Common myeloid progenitor, CD34-positive (primary cell): ENCODE data around the gene PIANP.

ENCODE experiments used
- CTCF ChIA-PET: fragments of 350-600 bp; sonication (Branson Sonifier 250); formaldehyde crosslinking; loops from one replicate; lab custom pipeline; 2021; ENCODE audit warnings: antibody characterized with exemption; lab: Charles Lee
- POLR2A ChIA-PET: fragments of 350-600 bp; sonication (Branson Sonifier 250); formaldehyde crosslinking; loops from one replicate; lab custom pipeline; 2021; ENCODE audit warnings: antibody characterized with exemption; lab: Charles Lee
- DNase-seq, 3 donors: peaks; one replicate each; pipeline versions ENCODE4 v3.0.0 to v3.0.0-alpha.2; 2013
- H3K27ac ChIP-seq, 2 experiments: 1 replicate in 1 of 2; 2 replicates in 1 of 2; pipeline ENCODE4 v1.7.0; 2013; ENCODE audit warnings: inconsistent platforms in 2 of 2, low read length in 2 of 2, mild to moderate bottlenecking in 2 of 2, low read depth in 1 of 2, moderate library complexity in 1 of 2; ENCODE audit not compliant: severe bottlenecking in 2 of 2, insufficient read depth in 1 of 2, poor library complexity in 1 of 2
- H3K27me3 ChIP-seq, 5 experiments: replicated peaks in 2 of 5; 1 replicate in 3 of 5; 2 replicates in 2 of 5; pipeline versions ENCODE4 v1.6.1 to v1.7.0; 2013; ENCODE audit warnings: low read length in 4 of 5, mild to moderate bottlenecking in 2 of 5, moderate library complexity in 2 of 5, inconsistent platforms in 1 of 5; ENCODE audit not compliant: insufficient read depth in 5 of 5, control insufficient read depth in 4 of 5
- H3K36me3 ChIP-seq, 4 experiments: 1 replicate in 2 of 4; 2 replicates in 2 of 4; pipeline versions ENCODE4 v1.6.1 to v1.7.0; 2013; ENCODE audit warnings: low read length in 3 of 4, control low read depth in 1 of 4, mild to moderate bottlenecking in 1 of 4; ENCODE audit not compliant: control insufficient read depth in 4 of 4, insufficient read depth in 4 of 4
- H3K4me1 ChIP-seq, 4 experiments: 1 replicate in 3 of 4; 2 replicates in 1 of 4; pipeline versions ENCODE4 v1.6.1 to v1.7.1; 2013; ENCODE audit warnings: low read length in 3 of 4, mild to moderate bottlenecking in 3 of 4, control low read depth in 1 of 4, inconsistent platforms in 1 of 4, moderate library complexity in 1 of 4; ENCODE audit not compliant: control insufficient read depth in 4 of 4, insufficient read depth in 4 of 4; ENCODE audit errors: control extremely low read depth in 1 of 4
- H3K4me3 ChIP-seq, 7 experiments: 1 replicate in 4 of 7; 2 replicates in 3 of 7; pipeline versions ENCODE4 v1.5.1 to v1.7.0; 2013; ENCODE audit warnings: mild to moderate bottlenecking in 7 of 7, low read length in 6 of 7, moderate library complexity in 6 of 7, inconsistent platforms in 2 of 7, low read depth in 2 of 7, control low read depth in 1 of 7; ENCODE audit not compliant: insufficient read depth in 4 of 7, control insufficient read depth in 1 of 7; ENCODE audit errors: extremely low read depth in 1 of 7
- H3K9me3 ChIP-seq, 5 experiments: 1 replicate in 4 of 5; 2 replicates in 1 of 5; pipeline versions ENCODE4 v1.6.1 to v1.7.1; 2013; ENCODE audit warnings: low read length in 4 of 5, mild to moderate bottlenecking in 2 of 5, inconsistent platforms in 1 of 5, low read depth in 1 of 5, moderate library complexity in 1 of 5; ENCODE audit not compliant: control insufficient read depth in 4 of 5, insufficient read depth in 2 of 5; ENCODE audit errors: control extremely low read depth in 1 of 5
- WGBS: methylation state at CpG from one replicate; pipeline ENCODE4 v1.1.5; 2013; ENCODE audit not compliant: insufficient coverage; 5-methylcytosine and 5-hydroxymethylcytosine counted together

The PIANP gene

GRCh38 chr12:6693832-6694355 is 6.7 kb downstream of the PIANP start:
- Histone ChIP-seq H3K4me3 (no peak overlapping the region), H3K27me3 (peaks cover 0 to 19% (median 5%) of the 10 kb centered on the region in 5 experiments), H3K27ac (no peak overlapping the region), H3K36me3 (peaks cover 0 to 2% (median 0%) of the 10 kb centered on the region in 4 experiments), H3K4me1 (peaks cover 3 to 12% (median 10%) of the 10 kb centered on the region in 4 experiments), H3K9me3 (no peaks in the 10 kb centered on the region)
- 90% methylated on average over 3 of the region's 4 CpGs for WGBS
- ChIA-PET CTCF (interaction anchor here (1.5 to 3.8 kb wide), 3 partner anchors 55 to 132 kb away, joined by 4 to 16 read pairs (median 4); no protein-coding TSS in a partner anchor), POLR2A (no interaction called here)
- no peak for DNase-seq

GRCh38 chr12:6692888-6693287 is 7.7 kb downstream of the PIANP start:
- Histone ChIP-seq H3K4me3 (no peak overlapping the region), H3K9me3 (no peaks in the 10 kb centered on the region), H3K27me3 (peaks cover 0 to 9% (median 2%) of the 10 kb centered on the region in 5 experiments), H3K4me1 (peaks cover 6 to 21% (median 17%) of the 10 kb centered on the region in 4 experiments), H3K27ac (no peak overlapping the region), H3K36me3 (peaks cover 0 to 2% (median 0%) of the 10 kb centered on the region in 4 experiments)
- WGBS = no CpG with 5 or more reads among the region's 2 CpGs
- no peak for DNase-seq
- CTCF ChIA-PET = interaction anchor here (0.6 to 3.8 kb wide), 9 partner anchors 9 to 133 kb away, joined by 3 to 16 read pairs (median 3); no protein-coding TSS in a partner anchor
- POLR2A ChIA-PET = interaction anchor here (0.6 kb wide), 1 partner anchor 31 kb away, joined by 3 read pairs; no protein-coding TSS in a partner anchor

GRCh38 chr12:6691473-6691872 is 9.1 kb downstream of the PIANP start:
- 86% methylated on average over 2 of the region's 4 CpGs for WGBS
- CTCF ChIA-PET = interaction anchor here (0.9 to 3.8 kb wide), 4 partner anchors 8 to 94 kb away, joined by 3 to 16 read pairs (median 4); no protein-coding TSS in a partner anchor
- peaks cover 0 to 3% (median under 1%) of the 10 kb centered on the region in 4 experiments for H3K36me3 ChIP-seq
- peaks cover 0 to under 1% (median 0%) of the 10 kb centered on the region in 5 experiments for H3K27me3 ChIP-seq
- H3K27ac ChIP-seq = no peak overlapping the region
- H3K4me1 ChIP-seq = peaks cover 12 to 34% (median 31%) of the 10 kb centered on the region in 4 experiments
- H3K4me3 ChIP-seq = no peak overlapping the region
- no peaks in the 10 kb centered on the region for H3K9me3 ChIP-seq
- no peak for DNase-seq
- POLR2A ChIA-PET = interaction anchor here (1.1 kb wide), 1 partner anchor 33 kb away, joined by 3 read pairs; no protein-coding TSS in a partner anchor

- peak within 1 kb of the TSS; percentile 58 to 96 (median 87) for H3K4me3 ChIP-seq
- ChIA-PET POLR2A (interaction anchor here (0.5 to 1.9 kb wide), 18 partner anchors 9 to 255 kb away, joined by 3 to 33 read pairs (median 3); partner anchors contain the start of genes C12orf57, COPS7A, MLF2 and MRPL51), CTCF (interaction anchor here (0.7 to 7.3 kb wide), 13 partner anchors 15 to 126 kb away, joined by 3 to 59 read pairs (median 5); partner anchors contain the start of gene COPS7A)
- no peaks in the 10 kb centered on the region for H3K9me3 ChIP-seq
- peaks cover 0 to 12% (median under 1%) of the 10 kb centered on the region in 4 experiments for H3K36me3 ChIP-seq
- H3K27ac ChIP-seq = peak within 1 kb of the TSS; percentile 85 to 95
- 0% methylated on average over 51 of the region's 72 CpGs for WGBS
- DNase-seq = peak; percentile 98 to 99 (median 98)
- no peaks in the 10 kb centered on the region for H3K27me3 ChIP-seq
- H3K4me1 ChIP-seq = peaks cover 12 to 44% (median 38%) of the 10 kb centered on the region in 4 experiments
Observed at GRCh38 chr12:6688999-6689882, 11.4 kb downstream of the PIANP start, which contains the start of gene ZNF384. TSS of gene ZNF384 (minus strand) at chr12:6689375. CDS start at chr12:6679520, 9,855 bp downstream.

- Histone ChIP-seq H3K4me1 (peaks cover 12 to 44% (median 38%) of the 10 kb centered on the region in 4 experiments), H3K9me3 (no peaks in the 10 kb centered on the region), H3K27ac (peak overlapping the region; percentile 85 to 95), H3K36me3 (peaks cover 0 to 17% (median 3%) of the 10 kb centered on the region in 4 experiments), H3K27me3 (no peaks in the 10 kb centered on the region), H3K4me3 (peak overlapping the region; percentile 58 to 96 (median 87))
- DNase-seq = peak; percentile 69 to 92 (median 90)
- POLR2A ChIA-PET = interaction anchor here (0.8 to 1.9 kb wide), 10 partner anchors 10 to 195 kb away, joined by 3 to 33 read pairs (median 3); partner anchors contain the start of genes COPS7A, MLF2, MRPL51 and USP5
- 0% methylated on average over 6 of the region's 13 CpGs for WGBS
- CTCF ChIA-PET = interaction anchor here (0.9 to 7.3 kb wide), 12 partner anchors 14 to 126 kb away, joined by 3 to 59 read pairs (median 5); partner anchors contain the start of gene COPS7A
Observed at GRCh38 chr12:6688543-6688998, 12.0 kb downstream of the PIANP start.

- ChIA-PET CTCF (interaction anchor here (0.6 to 7.3 kb wide), 9 partner anchors 20 to 138 kb away, joined by 3 to 59 read pairs (median 3); partner anchors contain the start of gene COPS7A), POLR2A (no interaction called here)
- Histone ChIP-seq H3K27me3 (no peaks in the 10 kb centered on the region), H3K9me3 (no peaks in the 10 kb centered on the region), H3K36me3 (peaks cover 0 to 33% (median 11%) of the 10 kb centered on the region in 4 experiments), H3K4me3 (no peak overlapping the region), H3K27ac (peak overlapping the region in 1 of 2 experiments; percentile 58), H3K4me1 (peaks cover 12 to 44% (median 35%) of the 10 kb centered on the region in 4 experiments)
- peak in 1 of 3 donors; percentile 41 for DNase-seq
- 60% methylated on average over 1 of the region's 3 CpGs for WGBS
Observed at GRCh38 chr12:6685814-6686213, 14.8 kb downstream of the PIANP start.
